GM18873 (cell line): ENCODE results near the gene FKBP9.
"Not testable (repeated sequence)": the region's sequence is repeated elsewhere in the genome, so short reads cannot be mapped to it uniquely, and the experiment has no call there.

Experiments
- ATAC-seq: cut with Tn5 transposase; IDR thresholded peaks from one replicate; pipeline ENCODE4 v1.9.1; 2021; ENCODE audit warnings: mild to moderate bottlenecking, moderate library complexity, moderate number of reproducible peaks; ENCODE audit not compliant: unreplicated experiment, low FRiP score

FKBP9 gene

DNA sequence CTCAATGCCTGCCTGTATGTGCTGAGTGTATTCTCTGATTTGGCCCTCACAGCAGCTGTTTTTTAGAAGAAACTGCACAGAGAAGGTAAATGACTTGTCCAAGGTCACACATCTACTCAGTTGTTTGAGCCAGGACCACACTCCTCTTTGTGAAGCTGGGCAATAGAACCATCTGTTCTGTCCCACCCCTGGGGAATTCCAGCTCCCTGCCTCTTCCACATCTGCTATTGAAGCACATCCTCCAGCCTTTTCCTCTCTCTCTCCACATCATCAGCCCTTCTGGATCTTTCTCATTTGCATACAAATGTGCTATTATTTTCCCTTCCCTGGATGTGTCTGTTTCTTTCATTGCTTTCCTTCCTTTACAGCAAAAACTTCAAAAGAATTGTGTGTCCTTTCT lies 45.9 kb downstream of the FKBP9 start:
- ATAC-seq, result not testable (repeated sequence)

GRCh38 chr7:33004104-33004616 lies 46.9 kb downstream of the FKBP9 start:
- not testable (repeated sequence) for ATAC-seq

- not testable (repeated sequence) for ATAC-seq
Observed at GRCh38 chr7:33005193-33005592, 48.0 kb downstream of the FKBP9 start.

DNA sequence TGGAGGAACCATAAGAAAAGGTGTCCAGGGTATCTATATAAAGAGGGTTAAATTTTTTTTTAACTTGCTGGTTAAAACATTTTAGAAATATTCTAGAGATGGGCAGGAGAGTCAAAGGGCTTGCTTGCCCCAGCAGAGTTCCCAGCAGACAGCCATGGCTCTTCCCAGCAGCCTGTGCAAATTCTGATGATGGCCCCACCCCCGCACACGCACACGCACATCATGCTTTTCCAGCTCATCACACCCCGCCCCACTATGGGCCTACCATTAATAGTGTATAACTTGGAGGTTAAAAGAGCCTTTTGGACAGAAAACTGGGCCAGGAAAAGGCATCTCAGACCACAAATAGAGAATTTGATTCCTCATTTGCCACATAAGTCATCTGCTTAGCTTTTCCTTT lies 48.5 kb downstream of the FKBP9 start:
- not testable (repeated sequence) for ATAC-seq

GRCh38 chr7:33009734-33010133 lies 52.5 kb downstream of the FKBP9 start:
- no peak for ATAC-seq

DNA sequence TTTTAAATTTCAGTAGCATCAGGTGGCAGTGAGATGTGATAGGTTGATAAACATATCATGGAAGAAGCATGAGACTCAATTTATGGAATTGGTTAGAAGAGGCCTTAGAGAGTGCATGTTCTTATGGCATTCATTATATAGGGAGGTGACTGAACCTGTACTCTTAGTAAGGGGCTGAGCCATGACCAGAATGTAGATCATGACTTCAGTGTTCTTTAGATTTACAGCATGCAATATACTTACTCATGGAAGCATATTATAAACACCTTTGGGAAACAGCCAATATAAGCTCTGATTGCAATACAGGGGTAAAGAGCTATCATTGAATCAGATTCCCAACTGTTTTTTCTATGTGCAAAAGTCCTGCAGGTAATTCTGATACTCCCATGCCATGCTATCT lies 55.1 kb downstream of the FKBP9 start:
- ATAC-seq, result no peak

DNA sequence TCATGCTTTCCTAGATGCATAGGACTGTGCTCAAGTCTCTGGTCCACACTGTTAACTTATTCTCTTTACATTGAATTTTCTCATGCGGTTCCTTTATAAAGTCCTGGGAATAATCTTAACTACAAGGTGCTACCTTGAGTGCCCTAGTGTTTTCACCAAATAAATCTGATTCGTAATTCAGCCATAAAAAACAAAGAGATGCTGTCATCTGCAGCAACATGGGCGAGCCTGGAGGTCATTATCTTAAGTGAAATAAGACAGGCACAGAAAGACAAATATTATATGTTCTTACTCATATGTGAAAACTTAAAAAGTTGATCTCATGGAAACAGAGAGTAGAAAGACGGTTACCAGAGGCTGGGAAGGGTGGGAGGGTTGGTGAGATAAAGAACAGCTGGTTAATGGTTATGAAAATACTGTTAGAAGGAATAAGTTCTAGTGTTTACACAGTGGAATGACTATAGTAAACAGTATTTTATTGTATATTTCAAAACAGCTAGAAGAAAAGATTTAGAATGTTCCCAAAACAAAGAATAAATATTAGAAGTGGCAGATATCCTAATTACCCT lies 67.0 kb downstream of the FKBP9 start:
- ATAC-seq, result no peak

- no peak for ATAC-seq
Observed at GRCh38 chr7:33035776-33036175, 78.5 kb downstream of the FKBP9 start.

DNA sequence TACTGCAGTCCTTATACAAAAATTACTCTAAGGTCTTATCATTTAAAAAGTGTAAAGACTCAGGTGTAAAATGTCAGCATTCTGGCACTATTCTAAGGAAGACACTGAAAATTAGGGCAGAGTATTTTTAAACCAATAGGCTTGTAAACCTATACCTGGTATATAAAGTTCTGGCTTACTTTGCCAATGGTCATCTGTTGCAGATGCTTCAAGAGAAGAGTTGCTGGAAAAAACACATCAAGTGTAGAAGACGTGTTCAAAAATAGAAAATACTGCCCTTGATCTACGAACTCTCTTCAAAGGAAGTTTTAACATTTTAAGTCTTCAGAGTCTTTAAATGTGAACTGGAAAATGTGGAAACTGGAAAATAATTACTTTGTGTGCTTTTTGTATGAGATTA lies 81.4 kb downstream of the FKBP9 start:
- no peak for ATAC-seq

GRCh38 chr7:33039257-33039902 lies 82.1 kb downstream of the FKBP9 start:
- ATAC-seq, result no peak

- no peak for ATAC-seq
Observed at GRCh38 chr7:33039903-33040292, 82.7 kb downstream of the FKBP9 start.

DNA sequence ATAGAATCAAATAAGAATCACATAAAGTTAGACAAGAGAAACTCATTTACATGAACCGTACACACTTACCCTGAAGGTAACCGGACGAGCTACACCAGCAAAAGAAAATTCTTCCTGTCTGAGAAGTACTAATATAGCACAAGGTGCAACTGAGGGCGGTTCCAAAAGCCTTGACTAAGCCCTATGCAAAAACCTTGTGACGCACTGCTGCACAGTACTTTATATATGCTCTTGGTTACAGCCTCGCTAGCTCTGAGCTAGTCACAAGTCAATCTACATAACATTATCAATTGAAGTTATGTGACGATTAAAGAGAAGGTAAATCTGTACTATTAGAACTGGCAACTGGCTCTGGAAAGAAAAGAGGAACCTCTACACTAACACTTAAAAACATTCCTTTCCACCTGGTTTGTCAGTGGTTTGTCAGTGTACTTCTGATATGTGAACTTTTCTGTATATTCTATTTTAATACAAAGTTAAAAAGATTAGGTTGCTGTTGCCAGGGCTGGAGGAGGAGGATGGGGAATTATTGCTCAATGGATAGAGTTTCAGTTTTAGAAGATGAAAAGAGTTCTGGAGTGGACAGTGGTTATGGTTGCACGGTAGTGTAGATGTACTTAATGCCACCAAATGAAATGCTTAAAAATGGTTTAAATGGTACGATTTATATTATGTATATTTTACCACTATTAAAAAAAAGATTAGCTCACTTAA lies 83.7 kb downstream of the FKBP9 start:
- ATAC-seq, result peak; percentile 92

- ATAC-seq, result no peak
Observed at GRCh38 chr7:33041631-33042428, 84.6 kb downstream of the FKBP9 start.

DNA sequence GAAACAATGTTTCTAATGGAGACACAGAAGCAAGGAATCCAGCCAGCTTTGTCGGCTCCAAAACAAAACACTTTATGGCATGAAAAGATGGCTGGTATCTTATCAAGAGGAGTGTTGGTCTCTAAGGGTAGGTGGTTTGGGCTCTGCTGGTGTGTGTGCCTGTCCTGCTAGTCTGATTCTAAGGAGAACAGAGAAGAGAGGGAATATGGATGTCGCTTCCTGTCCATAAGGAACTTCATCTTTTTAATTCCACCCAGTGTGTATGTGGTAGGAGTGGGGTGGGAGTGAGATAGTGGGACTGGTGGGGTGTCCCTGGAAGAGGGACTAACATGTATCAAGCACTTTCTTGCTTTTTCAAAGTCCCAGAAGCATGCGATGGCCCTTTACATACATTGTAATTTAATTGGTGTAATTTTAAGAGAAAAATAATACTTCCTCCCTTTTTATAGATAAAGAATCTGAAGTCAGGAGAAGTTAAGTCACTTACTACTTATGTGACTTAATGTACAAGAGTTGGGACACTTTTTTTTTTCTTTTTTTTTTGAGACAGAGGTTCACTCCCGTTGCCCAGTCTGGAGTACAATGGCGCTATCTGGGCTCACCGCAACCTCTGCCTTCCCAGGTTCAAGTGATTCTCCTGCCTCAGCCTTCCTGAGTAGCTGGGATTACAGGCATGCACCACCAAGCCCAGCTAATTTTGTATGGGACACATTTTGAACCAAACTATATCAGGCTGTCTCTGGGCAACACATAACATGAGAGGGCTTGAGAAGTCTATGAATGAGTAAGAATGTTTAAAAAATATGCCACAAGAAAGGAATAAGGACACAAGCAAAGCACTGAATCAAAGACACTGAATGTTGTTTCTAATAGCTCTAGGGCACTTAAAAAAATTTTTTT lies 86.5 kb downstream of the FKBP9 start:
- no peak for ATAC-seq

DNA sequence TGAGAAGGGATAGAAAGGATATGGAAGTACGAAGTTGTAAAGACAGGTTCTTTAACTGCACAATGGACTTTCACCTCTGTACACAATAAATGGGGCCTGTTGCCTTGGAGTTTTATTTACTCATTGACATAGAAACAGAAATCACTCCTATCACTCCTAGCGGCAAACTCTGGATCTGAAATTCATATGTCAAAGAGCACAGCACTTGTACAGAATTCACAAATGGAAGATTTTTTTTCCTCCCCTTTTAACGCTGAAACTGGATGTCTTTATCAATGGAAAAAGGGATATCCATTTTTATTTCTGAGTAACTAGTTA lies 87.1 kb downstream of the FKBP9 start:
- ATAC-seq, result no peak

- ATAC-seq, result peak; percentile 34
Observed at GRCh38 chr7:33044986-33045385, 87.7 kb downstream of the FKBP9 start.

DNA sequence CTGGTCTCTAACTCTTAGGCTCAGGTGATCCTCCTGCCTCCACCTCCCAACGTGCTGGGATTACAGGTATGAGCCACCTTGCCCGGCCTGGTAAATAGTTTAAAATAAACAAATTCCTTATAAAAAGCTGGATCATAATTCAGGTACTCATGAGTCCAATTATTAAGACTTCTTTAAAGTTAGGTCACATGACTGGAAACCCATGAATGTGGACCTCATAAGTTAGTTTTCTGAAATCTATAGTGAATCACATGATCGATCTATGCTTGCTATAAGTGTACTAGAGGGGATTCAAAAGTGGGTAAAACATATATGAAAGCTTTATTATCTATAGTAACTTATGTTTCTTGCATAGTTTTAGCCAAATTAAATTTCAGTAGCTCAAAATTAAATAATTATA lies 91.0 kb downstream of the FKBP9 start:
- no peak for ATAC-seq

GRCh38 chr7:33048704-33049103 lies 91.5 kb downstream of the FKBP9 start:
- no peak for ATAC-seq

DNA sequence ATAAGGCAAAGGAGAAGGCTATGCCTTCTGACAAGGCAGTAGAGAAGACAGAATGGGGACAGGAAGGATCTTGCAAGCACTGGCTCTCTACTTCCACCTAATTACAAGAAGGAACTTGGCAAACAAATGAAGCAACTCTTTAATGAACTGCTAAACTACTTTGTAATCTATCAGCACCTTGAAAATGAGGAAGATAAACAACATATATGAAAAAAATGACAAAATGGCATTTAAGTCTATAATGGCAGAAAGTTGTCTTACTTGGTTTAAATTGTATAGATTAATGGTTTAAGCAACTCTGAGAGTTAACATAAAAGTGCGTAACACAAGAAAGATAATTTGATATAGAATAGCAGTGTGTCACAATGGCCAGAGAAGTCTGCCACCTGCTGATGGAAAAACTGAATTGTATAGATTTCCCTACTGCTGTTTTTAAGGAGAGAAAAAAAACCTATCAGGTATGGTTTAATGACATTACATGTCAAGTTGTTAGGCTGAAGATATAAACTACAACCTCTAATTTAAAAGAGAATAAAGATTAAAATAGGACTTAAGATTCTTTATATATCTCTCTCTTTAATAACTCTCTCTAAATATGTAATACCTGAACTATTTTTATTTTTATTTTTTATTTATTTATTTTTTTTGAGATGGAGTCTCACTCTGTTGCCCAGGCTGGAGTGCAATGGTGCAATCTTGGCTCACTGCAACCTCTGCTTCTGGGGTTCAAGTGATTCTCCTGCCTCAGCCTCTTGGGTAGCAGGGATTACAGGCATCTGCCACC lies 93.5 kb downstream of the FKBP9 start:
- no peak for ATAC-seq
